ENCODE data around the gene ZNF689. TPM values are rescaled to one million over a fixed set of nuclear protein-coding genes. Genes with fewer than 3 reads are reported as not detected.
"Not testable (repeated sequence)": the region's sequence is repeated elsewhere in the genome, so short reads cannot be mapped to it uniquely, and the experiment has no call there.

The ZNF689 gene
- total RNA-seq, 1 experiment from 2014 or later: 12.5 TPM

GRCh38 chr16:30636599-30636998 lies 26.4 kb upstream of the ZNF689 start:
- no peak for DNase-seq (ENCODE audit: low read depth)

GRCh38 chr16:30633526-30633925 lies 23.3 kb upstream of the ZNF689 start:
- no peak for DNase-seq (ENCODE audit: low read depth)

GRCh38 chr16:30632454-30632853 lies 22.3 kb upstream of the ZNF689 start:
- not testable (repeated sequence) for DNase-seq (ENCODE audit: low read depth)

GRCh38 chr16:30628628-30629540 lies 18.7 kb upstream of the ZNF689 start:
- peak; percentile 74 for DNase-seq (ENCODE audit: low read depth)

GRCh38 chr16:30626236-30626635 lies 16.0 kb upstream of the ZNF689 start:
- DNase-seq (ENCODE audit: low read depth): no peak

GRCh38 chr16:30623536-30624283 lies 13.5 kb upstream of the ZNF689 start:
- no peak for DNase-seq (ENCODE audit: low read depth)

GRCh38 chr16:30622455-30623032 lies 12.4 kb upstream of the ZNF689 start:
- DNase-seq (ENCODE audit: low read depth): no peak

GRCh38 chr16:30621765-30622164 lies 11.6 kb upstream of the ZNF689 start:
- DNase-seq (ENCODE audit: low read depth): peak; percentile 92

- no peak for DNase-seq (ENCODE audit: low read depth)
These were observed 10.0 kb upstream of the ZNF689 start for GRCh38 chr16:30620169-30620568.

- no peak for DNase-seq (ENCODE audit: low read depth)
These were observed 9.4 kb upstream of the ZNF689 start for GRCh38 chr16:30619638-30620037.

- DNase-seq (ENCODE audit: low read depth): no peak
These were observed 9.0 kb upstream of the ZNF689 start for GRCh38 chr16:30619202-30619601.

GRCh38 chr16:30615358-30616091 lies 5.3 kb upstream of the ZNF689 start:
- no peak for DNase-seq (ENCODE audit: low read depth)

- DNase-seq (ENCODE audit: low read depth): peak; percentile 36
These were observed 925 bp downstream of the ZNF689 start for GRCh38 chr16:30609002-30609925.

- DNase-seq (ENCODE audit: low read depth): no peak
These were observed 4.2 kb downstream of the ZNF689 start for GRCh38 chr16:30606004-30606403.

- DNase-seq (ENCODE audit: low read depth): no peak
These were observed 5.0 kb downstream of the ZNF689 start for GRCh38 chr16:30605158-30605557.

- DNase-seq (ENCODE audit: low read depth): no peak
These were observed 5.8 kb downstream of the ZNF689 start for GRCh38 chr16:30604316-30604947.

- no peak for DNase-seq (ENCODE audit: low read depth)
These were observed 6.3 kb downstream of the ZNF689 start for GRCh38 chr16:30603945-30604315.

GRCh38 chr16:30602616-30603277 lies 7.4 kb downstream of the ZNF689 start:
- DNase-seq (ENCODE audit: low read depth): peak; percentile 72

GRCh38 chr16:30601966-30602365 lies 8.2 kb downstream of the ZNF689 start:
- DNase-seq (ENCODE audit: low read depth): no peak
